ENCODE results near the gene EXOC3L2. TPM values are rescaled to one million over a fixed set of nuclear protein-coding genes. Genes with fewer than 3 reads are reported as not detected.

Gene EXOC3L2
- total RNA-seq, 2 experiments from 2014 or later = not detected

GRCh38 chr19:45265375-45265774, 20.2 kb upstream of the EXOC3L2 start:
- no peak overlapping the region for H3K4me3 ChIP-seq (ENCODE audit: low read length)
- H3K4me3 Mint-ChIP-seq = no peak overlapping the region
- ChIA-PET POLR2A (no interaction called here), CTCF (no interaction called here)
- H3K27ac Mint-ChIP-seq = no peak overlapping the region
- no peaks in the 10 kb centered on the region for H3K4me1 Mint-ChIP-seq (ENCODE audit: low read depth)
- no peaks in the 10 kb centered on the region for H3K4me1 ChIP-seq (ENCODE audit: insufficient read depth, low read length)
- ATAC-seq (ENCODE audit: poor library complexity) (no peak), DNase-seq (no peak)
- H3K9me3 Mint-ChIP-seq = no peaks in the 10 kb centered on the region
- H3K9me3 ChIP-seq (ENCODE audit: control insufficient read depth in 1 of 2, insufficient read depth in 1 of 2, low read length in 2 of 2) = no peaks in the 10 kb centered on the region
- no peaks in the 10 kb centered on the region for H3K27me3 Mint-ChIP-seq
- H3K27me3 ChIP-seq (ENCODE audit: control insufficient read depth in 1 of 2, insufficient read depth in 2 of 2, low read length in 2 of 2) = no peaks in the 10 kb centered on the region
- no peak overlapping the region for H3K27ac ChIP-seq (ENCODE audit: low read depth in 1 of 2, low read length in 2 of 2)
- H3K36me3 Mint-ChIP-seq (ENCODE audit: low read depth) = peaks cover 23% of the 10 kb centered on the region
- intact Hi-C loops (cut with DNase I, micrococcal nuclease) = no loop called here
- no peak for TF ChIP-seq CTCF (IDR thresholded peaks at IDR 0.05)
- peaks cover 12% of the 10 kb centered on the region for H3K36me3 ChIP-seq (ENCODE audit: insufficient read depth, low read length)

GRCh38 chr19:45264781-45265317, 19.6 kb upstream of the EXOC3L2 start:
- intact Hi-C loops (cut with DNase I, micrococcal nuclease) = no loop called here
- Mint-ChIP-seq H3K9me3 (no peaks in the 10 kb centered on the region), H3K4me1 (ENCODE audit: low read depth) (no peaks in the 10 kb centered on the region), H3K36me3 (ENCODE audit: low read depth) (peaks cover 23% of the 10 kb centered on the region), H3K27ac (no peak overlapping the region), H3K4me3 (no peak overlapping the region), H3K27me3 (no peaks in the 10 kb centered on the region)
- ChIA-PET POLR2A (no interaction called here), CTCF (no interaction called here)
- Histone ChIP-seq H3K4me3 (ENCODE audit: low read length) (no peak overlapping the region), H3K27me3 (ENCODE audit: control insufficient read depth in 1 of 2, insufficient read depth in 2 of 2, low read length in 2 of 2) (no peaks in the 10 kb centered on the region), H3K36me3 (ENCODE audit: insufficient read depth, low read length) (peaks cover 9% of the 10 kb centered on the region), H3K9me3 (ENCODE audit: control insufficient read depth in 1 of 2, insufficient read depth in 1 of 2, low read length in 2 of 2) (no peaks in the 10 kb centered on the region), H3K4me1 (ENCODE audit: insufficient read depth, low read length) (no peaks in the 10 kb centered on the region), H3K27ac (ENCODE audit: low read depth in 1 of 2, low read length in 2 of 2) (no peak overlapping the region)
- no peak for ATAC-seq (ENCODE audit: poor library complexity)
- TF ChIP-seq CTCF (IDR thresholded peaks at IDR 0.05) = no peak
- no peak for DNase-seq

GRCh38 chr19:45263013-45263412, 17.8 kb upstream of the EXOC3L2 start:
- no peaks in the 10 kb centered on the region for H3K9me3 ChIP-seq (ENCODE audit: control insufficient read depth in 1 of 2, insufficient read depth in 1 of 2, low read length in 2 of 2)
- H3K36me3 ChIP-seq (ENCODE audit: insufficient read depth, low read length) = peaks cover 10% of the 10 kb centered on the region
- Mint-ChIP-seq H3K27ac (no peak overlapping the region), H3K27me3 (no peaks in the 10 kb centered on the region), H3K9me3 (no peaks in the 10 kb centered on the region), H3K4me3 (no peak overlapping the region), H3K36me3 (ENCODE audit: low read depth) (peaks cover 19% of the 10 kb centered on the region), H3K4me1 (ENCODE audit: low read depth) (no peaks in the 10 kb centered on the region)
- intact Hi-C loops (cut with DNase I, micrococcal nuclease) = no loop called here
- no peak overlapping the region for H3K27ac ChIP-seq (ENCODE audit: low read depth in 1 of 2, low read length in 2 of 2)
- no peak for TF ChIP-seq CTCF (IDR thresholded peaks at IDR 0.05)
- ATAC-seq (ENCODE audit: poor library complexity) (no peak), DNase-seq (no peak)
- POLR2A ChIA-PET = no interaction called here
- H3K4me3 ChIP-seq (ENCODE audit: low read length) = no peak overlapping the region
- H3K4me1 ChIP-seq (ENCODE audit: insufficient read depth, low read length) = no peaks in the 10 kb centered on the region
- CTCF ChIA-PET = no interaction called here
- no peaks in the 10 kb centered on the region for H3K27me3 ChIP-seq (ENCODE audit: control insufficient read depth in 1 of 2, insufficient read depth in 2 of 2, low read length in 2 of 2)

All from CD4-positive, alpha-beta T cell (primary cell).